ENCODE data around the gene TPMT. TPM values are rescaled to one million over a fixed set of nuclear protein-coding genes. Genes with fewer than 3 reads are reported as not detected.
A peak's percentile ranks its signal among the peaks of the same experiment; 100 is the strongest.

Gene TPMT
- total RNA-seq, 1 experiment from 2014 or later, result 13.3 TPM

DNA sequence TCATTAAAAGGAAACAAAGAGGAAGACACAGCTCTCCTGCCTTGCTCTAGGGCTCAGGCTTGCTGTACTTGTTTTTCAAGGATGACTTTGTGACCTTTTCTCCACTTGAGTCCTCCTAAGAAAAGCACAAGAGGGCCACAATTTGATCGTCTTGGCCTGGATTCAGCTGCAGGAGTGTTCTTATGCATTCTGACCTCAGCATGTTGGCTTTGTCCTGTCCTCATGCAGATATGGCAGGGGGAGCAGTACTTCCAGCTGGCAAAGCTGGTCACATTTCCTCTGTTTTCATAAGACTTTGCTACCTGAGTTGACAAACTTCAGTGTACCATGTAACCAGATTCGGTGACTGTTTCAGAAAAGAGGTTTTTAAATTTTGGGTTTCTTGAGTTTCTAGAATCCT, 31.2 kb upstream of the TPMT start:
- no peak overlapping the region for H2BK120ac ChIP-seq (ENCODE audit: low read depth, low read length, poor library complexity, severe bottlenecking)
- H3K4me3 Mint-ChIP-seq, result peak overlapping the region; percentile 24 to 66; a peak in 4 of 5 replicates
- H3K4me1 ChIP-seq (ENCODE audit: insufficient read depth, low read length), result peaks cover 7% of the 10 kb centered on the region; the same call in 1 of the 2 replicates
- H3K79me1 ChIP-seq (ENCODE audit: insufficient read depth, low read depth, low read length, poor library complexity, severe bottlenecking), result no peaks in the 10 kb centered on the region
- H2AFZ ChIP-seq (ENCODE audit: low read length), result no peak overlapping the region
- H3K4me1 Mint-ChIP-seq, result peaks cover 35 to 47% of the 10 kb centered on the region in 2 experiments
- H4K91ac ChIP-seq (ENCODE audit: insufficient read length, low read depth, low read length), result no peak overlapping the region
- H3K23ac ChIP-seq (ENCODE audit: insufficient read length, low read depth, low read length), result no peak overlapping the region
- H3K36me3 Mint-ChIP-seq (ENCODE audit: insufficient read depth in 1 of 3, low read depth in 3 of 3), result peaks cover 0 to 6% (median 2%) of the 10 kb centered on the region in 3 experiments; a peak in 3 of 7 replicates
- peak overlapping the region; percentile 74 to 98 (median 96) for H3K27ac Mint-ChIP-seq
- no peaks in the 10 kb centered on the region for H4K20me1 ChIP-seq (ENCODE audit: control insufficient read depth, insufficient read depth, insufficient read length)
- no peaks in the 10 kb centered on the region for H3K9me3 ChIP-seq (ENCODE audit: control insufficient read depth, low read depth, low read length)
- no peak overlapping the region for H4K5ac ChIP-seq (ENCODE audit: insufficient read length, low read depth, low read length)
- no peak overlapping the region for H3K56ac ChIP-seq (ENCODE audit: insufficient read length, low read depth, low read length)
- TF ChIP-seq, protein P1, sequence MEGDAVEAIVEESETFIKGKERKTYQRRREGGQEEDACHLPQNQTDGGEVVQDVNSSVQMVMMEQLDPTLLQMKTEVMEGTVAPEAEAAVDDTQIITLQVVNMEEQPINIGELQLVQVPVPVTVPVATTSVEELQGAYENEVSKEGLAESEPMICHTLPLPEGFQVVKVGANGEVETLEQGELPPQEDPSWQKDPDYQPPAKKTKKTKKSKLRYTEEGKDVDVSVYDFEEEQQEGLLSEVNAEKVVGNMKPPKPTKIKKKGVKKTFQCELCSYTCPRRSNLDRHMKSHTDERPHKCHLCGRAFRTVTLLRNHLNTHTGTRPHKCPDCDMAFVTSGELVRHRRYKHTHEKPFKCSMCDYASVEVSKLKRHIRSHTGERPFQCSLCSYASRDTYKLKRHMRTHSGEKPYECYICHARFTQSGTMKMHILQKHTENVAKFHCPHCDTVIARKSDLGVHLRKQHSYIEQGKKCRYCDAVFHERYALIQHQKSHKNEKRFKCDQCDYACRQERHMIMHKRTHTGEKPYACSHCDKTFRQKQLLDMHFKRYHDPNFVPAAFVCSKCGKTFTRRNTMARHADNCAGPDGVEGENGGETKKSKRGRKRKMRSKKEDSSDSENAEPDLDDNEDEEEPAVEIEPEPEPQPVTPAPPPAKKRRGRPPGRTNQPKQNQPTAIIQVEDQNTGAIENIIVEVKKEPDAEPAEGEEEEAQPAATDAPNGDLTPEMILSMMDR (conservative IDR thresholded peaks at IDR 0.05), result no peak
- H3K27me3 Mint-ChIP-seq (ENCODE audit: low read depth), result no peaks in the 10 kb centered on the region
- H2AK5ac ChIP-seq (ENCODE audit: insufficient read length, low read length), result no peak overlapping the region
- DNase-seq, result peak; percentile 64
- no peak overlapping the region for H2BK15ac ChIP-seq (ENCODE audit: low read depth, low read length)
- H3K4me2 ChIP-seq (ENCODE audit: insufficient read depth, insufficient read length, low read length), result peak overlapping the region; percentile 13
- no peak overlapping the region for H3K4ac ChIP-seq (ENCODE audit: low read depth, low read length)
- H3K9ac ChIP-seq (ENCODE audit: extremely low read depth, insufficient read length, low read length), result no peak overlapping the region
- no peak overlapping the region for H3K14ac ChIP-seq (ENCODE audit: insufficient read depth, low read length)
- no peaks in the 10 kb centered on the region for H3K9me3 Mint-ChIP-seq
- H3K18ac ChIP-seq (ENCODE audit: insufficient read length, low read depth, low read length), result no peak overlapping the region
- no peak overlapping the region for H2BK12ac ChIP-seq (ENCODE audit: insufficient read length, low read depth, low read length)
- no CpG with 5 or more reads among the region's 2 CpGs for WGBS (ENCODE audit: extremely low coverage, insufficient read length, low lambda C conversion rate)
- no peaks in the 10 kb centered on the region for H3K23me2 ChIP-seq (ENCODE audit: insufficient read length, low read depth, low read length, poor library complexity, severe bottlenecking)
- H3T11ph ChIP-seq (ENCODE audit: low read length), result no peak overlapping the region
- H3K79me2 ChIP-seq (ENCODE audit: insufficient read depth, low read length), result no peaks in the 10 kb centered on the region
- H2BK20ac ChIP-seq (ENCODE audit: low read depth, low read length, poor library complexity, severe bottlenecking), result no peak overlapping the region
- H3K27ac ChIP-seq (ENCODE audit: insufficient read length, low read depth, low read length), result peak overlapping the region; percentile 74
- no peak overlapping the region for H2BK5ac ChIP-seq (ENCODE audit: insufficient read length, low read length)
- no peak overlapping the region for H4K8ac ChIP-seq (replicated peaks; ENCODE audit: insufficient read length, low read depth, low read length)
- no peaks in the 10 kb centered on the region for H3K27me3 ChIP-seq (ENCODE audit: insufficient read depth, low read length)
